Breast epithelium (tissue), 4 donors: Measurements from ENCODE around the gene VWF. TPM values are rescaled to one million over a fixed set of nuclear protein-coding genes. Genes with fewer than 3 reads are reported as not detected.

Source experiments
- DNase-seq, 2 donors: peaks; one replicate each; pipeline ENCODE4 v3.0.0-alpha.2; 2019; ENCODE audit warnings: low spot score in 2 of 2
- H3K27ac ChIP-seq, 2 donors: fragments of 200-600 bp; sonication (generic) in 1 of 2; one replicate each; pipeline ENCODE4 v1.5.1; 2016 to 2019; ENCODE audit warnings: mild to moderate bottlenecking in 1 of 2
- H3K27me3 ChIP-seq, 2 donors: fragments of 200-600 bp; sonication (generic) in 1 of 2; one replicate each; pipeline versions ENCODE4 v1.5.1 to v1.6.0; 2017 to 2019; ENCODE audit warnings: control low read depth in 1 of 2, mild to moderate bottlenecking in 1 of 2
- H3K36me3 ChIP-seq: fragments of 200-600 bp; one replicate; pipeline ENCODE4 v1.5.1; 2019
- H3K4me1 ChIP-seq, 2 donors: fragments of 200-600 bp; sonication (generic); one replicate each; pipeline ENCODE4 v1.5.1; 2016 to 2019; ENCODE audit warnings: control low read depth in 1 of 2
- H3K4me3 ChIP-seq, 3 donors: fragments of 200-600 bp; sonication (generic); 1 replicate in 2 of 3; 2 replicates in 1 of 3; pipeline ENCODE4 v1.5.1; 2016 to 2019; ENCODE audit warnings: mild to moderate bottlenecking in 3 of 3, moderate library complexity in 2 of 3
- H3K9me3 ChIP-seq, 2 donors: fragments of 200-600 bp; sonication (generic) in 1 of 2; one replicate each; pipeline ENCODE4 v1.5.1; 2016 to 2019; ENCODE audit warnings: control low read depth in 1 of 2
- CTCF ChIP-seq, 3 donors: fragments of 450-650 bp; IDR thresholded peaks; one replicate each; pipeline ENCODE4 v1.5.1; 2016 to 2017; ENCODE audit warnings: antibody characterized with exemption in 3 of 3, mild to moderate bottlenecking in 3 of 3, moderate library complexity in 3 of 3
- POLR2A ChIP-seq: fragments of 450-650 bp; IDR thresholded peaks from one replicate; pipeline ENCODE4 v1.6.1; 2016; ENCODE audit warnings: antibody characterized with exemption, mild to moderate bottlenecking, moderate library complexity
- POLR2AphosphoS5 ChIP-seq, 3 donors: sonication (generic); formaldehyde crosslinking; IDR thresholded peaks; one replicate each; pipeline ENCODE4 v1.6.1; 2017; ENCODE audit warnings: antibody characterized with exemption in 3 of 3
- intact Hi-C: fragments of 100-400 bp; cut with DNase I; formaldehyde crosslinking; loops from one replicate; pipeline ENCODE4 v1.15.1; 2023; ENCODE audit warnings: low total_unique reads
- total RNA-seq, 3 donors: library from RNA; depleted of rRNA; stranded (reverse); fragments of >200 nt; gene quantifications; one replicate each; pipeline ENCODE4 v1.1.0, GENCODE V29; 2016

Gene VWF
- total RNA-seq, 3 donors from 2014 or later, result 60.3 to 267 (median 117) TPM

- no peak for DNase-seq
- no peaks in the 10 kb centered on the region for H3K4me1 ChIP-seq
- H3K4me3 ChIP-seq, result no peak overlapping the region
- intact Hi-C loops, result loop anchor here (5.0 kb wide), 1 partner anchor 442 kb away; no protein-coding TSS in a partner anchor
- H3K9me3 ChIP-seq, result no peaks in the 10 kb centered on the region
- H3K36me3 ChIP-seq, result no peaks in the 10 kb centered on the region
- TF ChIP-seq POLR2A (no peak), CTCF (IDR thresholded peaks at IDR 0.05) (no peak)
- H3K27me3 ChIP-seq, result no peaks in the 10 kb centered on the region
- H3K27ac ChIP-seq, result no peak overlapping the region
Measured at GRCh38 chr12:5984873-5985272, 139.6 kb downstream of the VWF start.

DNA sequence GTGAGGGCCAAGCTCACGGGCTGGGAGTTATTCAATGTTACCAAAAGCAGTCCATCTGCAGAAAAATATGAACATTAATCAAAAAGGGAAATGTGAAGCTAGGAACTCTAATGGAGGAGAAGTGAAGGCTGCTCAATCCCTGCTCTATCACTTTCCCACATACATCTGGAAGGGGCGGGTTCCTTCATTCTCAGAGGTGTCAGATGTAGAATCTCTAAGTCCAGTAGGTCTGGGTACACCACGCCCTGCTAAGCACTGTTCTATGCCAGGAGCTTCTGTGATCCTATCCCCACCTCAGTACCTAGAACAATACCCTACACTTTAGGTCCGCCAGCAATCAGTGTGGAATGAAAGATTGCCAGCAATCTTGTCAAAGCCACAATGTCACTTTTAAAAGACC lies 142.4 kb downstream of the VWF start:
- DNase-seq, result no peak
- no peak overlapping the region for H3K27ac ChIP-seq
- no peaks in the 10 kb centered on the region for H3K36me3 ChIP-seq
- TF ChIP-seq POLR2A (no peak), POLR2AphosphoS5 (IDR thresholded peaks at IDR 0.05) (no peak), CTCF (IDR thresholded peaks at IDR 0.05) (no peak)
- H3K4me1 ChIP-seq, result no peaks in the 10 kb centered on the region
- H3K9me3 ChIP-seq, result no peaks in the 10 kb centered on the region
- H3K4me3 ChIP-seq, result no peak overlapping the region
- H3K27me3 ChIP-seq, result no peaks in the 10 kb centered on the region
- intact Hi-C loops, result no loop called here

DNA sequence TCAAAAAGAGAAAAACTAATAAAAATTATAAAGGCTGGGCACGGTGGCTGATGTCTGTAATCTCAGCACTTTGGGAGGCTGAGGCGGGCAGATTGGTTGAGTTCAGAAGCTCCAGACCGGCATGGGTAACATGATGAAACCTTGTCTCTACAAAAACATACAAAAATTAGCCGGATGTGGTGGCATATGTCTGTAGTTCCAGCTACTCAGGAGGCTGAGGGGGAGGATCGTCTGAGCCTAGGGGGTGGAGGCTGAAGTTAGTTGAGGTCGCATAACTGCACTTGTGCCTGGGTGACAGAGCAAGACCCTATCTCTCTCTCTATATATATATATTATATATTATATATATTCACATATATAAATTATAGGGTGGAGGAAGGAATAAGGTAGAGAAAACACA lies 146.9 kb downstream of the VWF start:
- TF ChIP-seq POLR2AphosphoS5 (IDR thresholded peaks at IDR 0.05) (no peak), CTCF (IDR thresholded peaks at IDR 0.05) (no peak), POLR2A (no peak)
- no peak overlapping the region for H3K27ac ChIP-seq

DNA sequence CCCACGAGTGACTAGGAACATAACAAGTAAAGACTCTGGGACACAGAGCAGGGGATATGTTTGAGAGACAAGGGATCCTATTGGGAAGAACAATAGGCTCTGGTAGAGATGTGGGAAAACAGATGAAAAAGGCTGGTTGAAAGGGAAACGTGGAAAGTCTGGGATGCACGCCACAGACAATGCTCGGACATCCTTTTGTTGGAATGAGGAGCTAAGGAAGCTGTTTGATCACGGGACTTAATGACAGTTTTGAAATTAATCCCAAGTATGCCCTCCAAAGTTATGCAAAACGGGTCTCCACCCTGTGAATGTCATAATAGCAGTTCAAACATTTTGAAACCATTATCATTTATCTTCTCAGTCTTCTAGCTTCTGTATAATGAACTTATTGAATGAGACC lies 147.8 kb downstream of the VWF start:
- Histone ChIP-seq H3K4me3 (no peak overlapping the region), H3K36me3 (no peaks in the 10 kb centered on the region), H3K27ac (no peak overlapping the region), H3K4me1 (no peaks in the 10 kb centered on the region), H3K27me3 (no peaks in the 10 kb centered on the region), H3K9me3 (no peaks in the 10 kb centered on the region)
- DNase-seq, result no peak
- intact Hi-C loops, result no loop called here
- TF ChIP-seq CTCF (IDR thresholded peaks at IDR 0.05), result no peak
- TF ChIP-seq POLR2AphosphoS5 (IDR thresholded peaks at IDR 0.05), result no peak
- TF ChIP-seq POLR2A, result no peak

More for the DNA sequence above, 146.9 kb downstream of the VWF start:
- Histone ChIP-seq H3K36me3 (no peaks in the 10 kb centered on the region), H3K4me3 (no peak overlapping the region), H3K27me3 (no peaks in the 10 kb centered on the region), H3K9me3 (no peaks in the 10 kb centered on the region), H3K4me1 (no peaks in the 10 kb centered on the region)
- no peak for DNase-seq
- intact Hi-C loops, result no loop called here

DNA sequence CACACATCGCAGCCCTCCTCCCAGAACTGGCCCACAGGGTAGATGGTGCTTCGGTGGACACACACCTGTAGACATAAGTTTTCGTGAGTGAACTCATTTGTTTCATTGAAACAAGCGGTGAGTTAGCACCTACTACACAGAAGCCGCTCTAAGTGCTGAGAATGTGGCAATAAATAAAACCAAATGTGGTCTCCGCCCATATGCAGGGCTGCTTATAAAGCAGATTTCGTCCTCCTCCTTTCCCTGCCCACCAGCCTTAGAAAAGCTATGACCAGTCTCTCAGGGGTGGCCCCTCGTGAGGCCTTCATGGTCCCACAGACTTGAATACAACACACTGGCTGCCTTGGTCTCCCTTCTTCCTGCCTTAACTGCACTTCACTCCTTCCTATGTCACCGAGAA lies 148.3 kb downstream of the VWF start:
- Histone ChIP-seq H3K36me3 (no peaks in the 10 kb centered on the region), H3K27me3 (no peaks in the 10 kb centered on the region), H3K27ac (no peak overlapping the region), H3K4me3 (no peak overlapping the region), H3K9me3 (no peaks in the 10 kb centered on the region), H3K4me1 (no peaks in the 10 kb centered on the region)
- intact Hi-C loops, result no loop called here
- DNase-seq, result no peak
- TF ChIP-seq CTCF (IDR thresholded peaks at IDR 0.05) (no peak), POLR2A (no peak)
